HCT116 (cell line): Measurements from ENCODE around the gene RAB30.

ENCODE experiments used
- CTCF ChIP-seq, 3 experiments: fragments of 200-600 bp in 1 of 3; sonication (generic) in 1 of 3; IDR thresholded peaks in 2 of 3; conservative IDR thresholded peaks in 1 of 3; 2 replicates each; pipeline ENCODE4 v1.5.1; 2012 to 2017; ENCODE audit warnings: low read depth in 2 of 3, low read length in 2 of 3, antibody characterized with exemption in 1 of 3, borderline replicate concordance in 1 of 3, control low read depth in 1 of 3, mild to moderate bottlenecking in 1 of 3, mixed read lengths in 1 of 3, mixed run types in 1 of 3, moderate library complexity in 1 of 3; ENCODE audit not compliant: insufficient read depth in 1 of 3
- EZH2 ChIP-seq: fragments of 200-600 bp; sonication (generic); IDR thresholded peaks from 2 replicates; pipeline ENCODE4 v1.6.1; 2017; ENCODE audit warnings: antibody characterized with exemption, mixed run types
- EZH2phosphoT487 ChIP-seq: fragments of 200-600 bp; IDR thresholded peaks from 2 replicates; pipeline ENCODE4 v1.6.1; 2018; ENCODE audit warnings: antibody characterized with exemption, borderline replicate concordance
- MAX ChIP-seq: IDR thresholded peaks from 2 replicates; pipeline ENCODE4 v1.6.1; 2012
- POLR2A ChIP-seq: IDR thresholded peaks from 2 replicates; pipeline ENCODE4 v1.7.0; 2011; ENCODE audit warnings: borderline replicate concordance; ENCODE audit not compliant: insufficient read depth, insufficient read length; ENCODE audit errors: extremely low read depth
- RAD21 ChIP-seq: IDR thresholded peaks from 2 replicates; pipeline ENCODE4 v1.6.1; 2012; ENCODE audit warnings: low read depth, mild to moderate bottlenecking
- SIN3A ChIP-seq: IDR thresholded peaks from 2 replicates; pipeline ENCODE4 v1.6.1; 2012; ENCODE audit warnings: low read depth
- SP1 ChIP-seq: IDR thresholded peaks from 2 replicates; pipeline ENCODE4 v1.6.1; 2012; ENCODE audit warnings: low read depth
- TCF7L2 ChIP-seq: IDR thresholded peaks from 2 replicates; pipeline ENCODE4 v1.7.0; 2011; ENCODE audit warnings: borderline replicate concordance, inconsistent platforms; ENCODE audit not compliant: insufficient read depth, insufficient read length; ENCODE audit errors: extremely low read depth

GRCh38 chr11:83060965-83061364, 10.7 kb downstream of the RAB30 start:
- TF ChIP-seq CTCF (IDR thresholded peaks at IDR 0.05 in 2 of 3, conservative IDR thresholded peaks at IDR 0.05 in 1 of 3; ENCODE audit: borderline replicate concordance in 1 of 3, insufficient read depth in 1 of 3, low read depth in 2 of 3, low read length in 2 of 3) (no peak), RAD21 (no peak), MAX (no peak), TCF7L2 (no peak), SP1 (no peak), EZH2phosphoT487 (no peak), POLR2A (no peak), SIN3A (no peak), EZH2 (no peak)
